HepG2 (cell line): ENCODE results near the gene KBTBD13. TPM values are rescaled to one million over a fixed set of nuclear protein-coding genes. Genes with fewer than 3 reads are reported as not detected.

Experiments used
- ATAC-seq: fragments of 200-7000 bp; cut with Tn5 transposase; 3 replicates; pipeline ENCODE4 v1.9.1; 2020; ENCODE audit warnings: mild to moderate bottlenecking, moderate library complexity
- BruUV-seq: library from RNA; stranded (reverse); fragments of 400-500 nt; replicated peaks from 2 replicates; lab custom pipeline; 2021; lab: Mats Ljungman, UMichigan
- CTCF ChIA-PET: fragments of 300-600 bp; formaldehyde crosslinking; extraction: SDS; loops from one replicate; lab custom pipeline; 2021; ENCODE audit warnings: low total read pairs, inconsistent platforms, low intra/inter-chr PET ratio; lab: Yijun Ruan, JAX
- POLR2A ChIA-PET: fragments of 350-600 bp; sonication (Branson Sonifier 250); formaldehyde crosslinking; loops from one replicate; lab custom pipeline; 2020; ENCODE audit warnings: antibody characterized with exemption, inconsistent platforms; lab: Yijun Ruan, JAX
- DNase-seq: peaks from one replicate; pipeline ENCODE4 v3.0.0-alpha.2; 2015; ENCODE audit warnings: low spot score
- FAIRE-seq: peaks from 3 replicates; lab custom pipeline; 2011; peaks lifted over from hg19 to GRCh38; lab: Jason Lieb, UNC
- H2AFZ ChIP-seq: one replicate; pipeline ENCODE4 v1.6.1; 2011; ENCODE audit warnings: low read length, inconsistent platforms
- H3K27ac ChIP-seq: fragments of 300-600 bp; 3 replicates; pipeline ENCODE4 v1.8.0; 2011; ENCODE audit warnings: mixed run types, mild to moderate bottlenecking, mixed read lengths, low read length, inconsistent platforms; ENCODE audit not compliant: insufficient read depth; ENCODE audit errors: extremely low read length
- H3K27me3 ChIP-seq, 2 experiments: fragments of 200-600 bp in 1 of 2; 2 replicates in 1 of 2; 3 replicates in 1 of 2; pipeline versions ENCODE4 v1.6.0 to v1.8.0; 2011; ENCODE audit warnings: low read length in 2 of 2, mild to moderate bottlenecking in 2 of 2, moderate library complexity in 2 of 2, inconsistent platforms in 1 of 2; ENCODE audit not compliant: insufficient read depth in 2 of 2, control insufficient read depth in 1 of 2
- H3K36me3 ChIP-seq, 2 experiments: fragments of 200-600 bp in 1 of 2; replicated peaks in 1 of 2; 2 replicates in 1 of 2; 3 replicates in 1 of 2; pipeline versions ENCODE4 v1.5.1 to v1.8.0; 2011; ENCODE audit warnings: low read length in 2 of 2, inconsistent platforms in 1 of 2; ENCODE audit not compliant: insufficient read depth in 2 of 2, control insufficient read depth in 1 of 2
- H3K4me1 ChIP-seq: 2 replicates; pipeline ENCODE4 v1.5.1; 2012; ENCODE audit warnings: low read length, inconsistent platforms; ENCODE audit not compliant: insufficient read depth
- H3K4me2 ChIP-seq: 2 replicates; pipeline ENCODE4 v1.6.0; 2011; ENCODE audit warnings: low read depth, low read length, inconsistent platforms
- H3K4me3 ChIP-seq, 3 experiments: fragments of 200-600 bp in 1 of 3; sonication (generic), shearing (Covaris generic) in 1 of 3; replicated peaks in 1 of 3; 2 replicates each; pipeline ENCODE4 v1.5.1; 2011 to 2016; ENCODE audit warnings: low read length in 3 of 3, inconsistent platforms in 2 of 3, low read depth in 2 of 3, mild to moderate bottlenecking in 2 of 3, control low read depth in 1 of 3, mixed read lengths in 1 of 3; ENCODE audit not compliant: insufficient read depth in 1 of 3
- H3K79me2 ChIP-seq: one replicate; pipeline ENCODE4 v1.6.1; 2011; ENCODE audit warnings: low read length, inconsistent platforms; ENCODE audit not compliant: insufficient read depth
- H3K9ac ChIP-seq: 2 replicates; pipeline ENCODE4 v1.6.0; 2011; ENCODE audit warnings: mild to moderate bottlenecking, low read depth, low read length, inconsistent platforms; ENCODE audit not compliant: insufficient read depth
- H3K9me3 ChIP-seq: 2 replicates; pipeline ENCODE4 v1.5.1; 2012; ENCODE audit warnings: mild to moderate bottlenecking, low read length
- H4K20me1 ChIP-seq: 2 replicates; pipeline ENCODE4 v1.6.0; 2011; ENCODE audit warnings: inconsistent platforms, mild to moderate bottlenecking, low read length, moderate library complexity; ENCODE audit not compliant: insufficient read depth
- AGO1 ChIP-seq: fragments of 200-400 bp; formaldehyde crosslinking; IDR thresholded peaks from 2 replicates; pipeline ENCODE4 v1.6.1; 2017; ENCODE audit warnings: mild to moderate bottlenecking, low read depth, low read length, moderate library complexity; ENCODE audit not compliant: poor library complexity, severe bottlenecking
- DBP ChIP-seq: sonication (generic); formaldehyde crosslinking; IDR thresholded peaks from 2 replicates; pipeline ENCODE4 v1.4.0; 2020; ENCODE audit warnings: missing genetic modification reagents; ENCODE audit errors: not compliant biosample characterization
- HNF1B ChIP-seq: sonication (generic); formaldehyde crosslinking; IDR thresholded peaks from 2 replicates; pipeline ENCODE4 v1.5.1; 2020; ENCODE audit warnings: mild to moderate bottlenecking, moderate library complexity, missing genetic modification reagents
- HNRNPUL1 ChIP-seq: fragments of 200-400 bp; formaldehyde crosslinking; IDR thresholded peaks from 2 replicates; pipeline ENCODE4 v1.6.1; 2017; ENCODE audit warnings: low read depth, mild to moderate bottlenecking, low read length, moderate library complexity
- MAZ ChIP-seq, 2 experiments: sonication (generic) in 1 of 2; formaldehyde crosslinking in 1 of 2; IDR thresholded peaks; 2 replicates each; pipeline versions ENCODE4 v1.5.0 to v1.6.1; 2012 to 2020; ENCODE audit warnings: low read depth in 2 of 2, mild to moderate bottlenecking in 2 of 2, borderline replicate concordance in 1 of 2, improper control_type of control experiment in 1 of 2, low read length in 1 of 2, missing genetic modification reagents in 1 of 2, moderate library complexity in 1 of 2
- MIXL1 ChIP-seq: IDR thresholded peaks from 2 replicates; pipeline ENCODE4 v1.6.1; 2016
- MYPOP ChIP-seq: sonication (generic); formaldehyde crosslinking; IDR thresholded peaks from 2 replicates; pipeline ENCODE4 v1.8.1; 2023; ENCODE audit warnings: mild to moderate bottlenecking, moderate library complexity, missing genetic modification reagents
- RBM39 ChIP-seq: fragments of 200-400 bp; formaldehyde crosslinking; IDR thresholded peaks from one replicate; pipeline ENCODE4 v1.6.1; 2018; ENCODE audit warnings: antibody characterized with exemption, mild to moderate bottlenecking, low read depth, low read length; ENCODE audit not compliant: poor library complexity, severe bottlenecking
- TSC22D2 ChIP-seq: sonication (generic); formaldehyde crosslinking; IDR thresholded peaks from 2 replicates; pipeline ENCODE4 v1.5.1; 2020; ENCODE audit warnings: missing genetic modification reagents, mild to moderate bottlenecking, borderline replicate concordance
- ZNF3 ChIP-seq: IDR thresholded peaks from 2 replicates; pipeline ENCODE4 v1.7.0; 2017; ENCODE audit warnings: inconsistent platforms
- ZNF660 ChIP-seq: sonication (generic); formaldehyde crosslinking; IDR thresholded peaks from 2 replicates; pipeline ENCODE4 v1.5.1; 2020; ENCODE audit warnings: mild to moderate bottlenecking, low read depth, missing genetic modification reagents, borderline replicate concordance
- ZNF781 ChIP-seq: sonication (generic); formaldehyde crosslinking; IDR thresholded peaks from 2 replicates; pipeline ENCODE4 v1.5.1; 2020; ENCODE audit warnings: borderline replicate concordance, mild to moderate bottlenecking, missing genetic modification reagents; ENCODE audit errors: not compliant biosample characterization
- ZNF788 ChIP-seq: sonication (generic); formaldehyde crosslinking; IDR thresholded peaks from 2 replicates; pipeline ENCODE4 v1.5.0; 2020; ENCODE audit warnings: mild to moderate bottlenecking, missing genetic modification reagents, borderline replicate concordance
- WGBS: methylation state at CpG from one replicate; pipeline ENCODE4 v1.1.6; 2017; ENCODE audit warnings: low lambda C conversion rate; 5-methylcytosine and 5-hydroxymethylcytosine counted together
- in situ Hi-C: cut with HindIII; loops from 2 replicates; pipeline ENCODE4 v1.10.0; 2017; ENCODE audit warnings: low pct_unique_long_range_greater_than_20kb; ENCODE audit not compliant: extremely low pct_ligation_motif_present
- intact Hi-C: fragments of 100-400 bp; cut with micrococcal nuclease; formaldehyde crosslinking; loops from one replicate; pipeline ENCODE4 v1.10.0; 2022; ENCODE audit not compliant: unreplicated experiment
- polyA plus RNA-seq, 8 experiments: library from polyadenylated mRNA; depleted of rRNA in 3 of 8; stranded (reverse) in 7 of 8; unstranded in 1 of 8; fragments of >200 nt; fragmentation: Illumina TruSeq in 4 of 8; extraction: Trizol in 4 of 8; gene quantifications; 2 replicates each; pipeline versions ENCODE4 v1.2.1 to v1.2.3, GENCODE V29; 2011 to 2016; ENCODE audit warnings: low read depth in 4 of 8, missing spikeins in 1 of 8, mixed read lengths in 1 of 8; ENCODE audit not compliant: insufficient read depth in 1 of 8
- total RNA-seq, 5 experiments: library from RNA; depleted of rRNA; stranded (reverse); fragments of >200 nt; fragmentation: Illumina TruSeq; extraction: Trizol; gene quantifications; 2 replicates each; pipeline ENCODE4 v1.2.3, GENCODE V29; 2016; ENCODE audit warnings: low read depth in 1 of 5

KBTBD13 gene
- total and polyA plus RNA-seq, 2 of the 13 experiments (the other 11 are each of a cell fraction or from before 2014, with no cell fraction given), result not detected

- WGBS, result 90% methylated on average over 7 of the region's 7 CpGs
- CTCF ChIA-PET, result interaction anchor here (2.3 to 3.4 kb wide), 2 partner anchors 46 to 67 kb away, joined by 29 to 56 read pairs; no protein-coding TSS in a partner anchor
- FAIRE-seq (no peak), DNase-seq (no peak), ATAC-seq (no peak)
- Histone ChIP-seq H3K27me3 (no peaks in the 10 kb centered on the region), H3K4me1 (peaks cover 6% of the 10 kb centered on the region), H3K36me3 (peaks cover 6 to 13% of the 10 kb centered on the region in 2 experiments; a peak in 4 of 5 replicates), H3K9me3 (no peaks in the 10 kb centered on the region), H4K20me1 (no peaks in the 10 kb centered on the region), H3K9ac (no peak overlapping the region), H3K4me2 (no peak overlapping the region), H3K27ac (no peak overlapping the region), H3K4me3 (no peak overlapping the region), H2AFZ (no peak overlapping the region), H3K79me2 (no peaks in the 10 kb centered on the region)
- in situ Hi-C loops, result no loop called here
- no TSS peak for BruUV-seq
- intact Hi-C loops, result no loop called here
- TF ChIP-seq ZNF788 (CRISPR knock-in tag), result no peak
- no peak for TF ChIP-seq ZNF781 (CRISPR knock-in tag)
- TF ChIP-seq HNF1B, result no peak
- TF ChIP-seq RBM39, result no peak
- no peak for TF ChIP-seq TSC22D2
- TF ChIP-seq MAZ (IDR thresholded peaks at IDR 0.05; ENCODE audit: borderline replicate concordance, low read depth, low read length), result no peak
- no peak for TF ChIP-seq MAZ (CRISPR knock-in tag; IDR thresholded peaks at IDR 0.05; ENCODE audit: low read depth)
- TF ChIP-seq DBP, result no peak
- no peak for TF ChIP-seq ZNF3 (CRISPR knock-in tag)
- TF ChIP-seq ZNF660 (CRISPR knock-in tag), result no peak
- TF ChIP-seq MIXL1 (CRISPR knock-in tag), result no peak
- TF ChIP-seq HNRNPUL1, result no peak
- no peak for TF ChIP-seq AGO1
- TF ChIP-seq MYPOP (CRISPR knock-in tag), result no peak
- POLR2A ChIA-PET, result interaction anchor here (1.4 kb wide), 1 partner anchor 67 kb away, joined by 3 read pairs; no protein-coding TSS in a partner anchor
Observed at GRCh38 chr15:65100442-65100841, 23.9 kb downstream of the KBTBD13 start.
